Retinal pigment epithelial cell (primary cell): ENCODE measurements around the gene LHB.

Experiments
- DNase-seq: peaks from one replicate; pipeline ENCODE4 v3.0.0-alpha.2; 2010; ENCODE audit warnings: low read depth
- H3K4me3 ChIP-seq: 2 replicates; pipeline ENCODE4 v1.5.1; 2011; ENCODE audit warnings: mild to moderate bottlenecking, low read length, control low read depth, moderate library complexity
- CTCF ChIP-seq: conservative IDR thresholded peaks from 2 replicates; pipeline ENCODE4 v1.5.1; 2011; ENCODE audit warnings: low read depth, low read length, control low read depth, inconsistent platforms

Gene LHB

GRCh38 chr19:48988286-48988685 is 28.6 kb downstream of the LHB start:
- no peak for DNase-seq
- no peak overlapping the region for H3K4me3 ChIP-seq
- TF ChIP-seq CTCF, result no peak

GRCh38 chr19:48987323-48987722 is 29.6 kb downstream of the LHB start:
- peak; percentile 7 for TF ChIP-seq CTCF
- H3K4me3 ChIP-seq, result no peak overlapping the region
- DNase-seq, result no peak

GRCh38 chr19:48986211-48986610 is 30.7 kb downstream of the LHB start:
- TF ChIP-seq CTCF, result no peak
- no peak overlapping the region for H3K4me3 ChIP-seq
- DNase-seq, result no peak

- H3K4me3 ChIP-seq, result no peak overlapping the region
- DNase-seq, result no peak
- TF ChIP-seq CTCF, result no peak
Observed at GRCh38 chr19:48985711-48986110, 31.2 kb downstream of the LHB start.

- TF ChIP-seq CTCF, result no peak
- no peak overlapping the region for H3K4me3 ChIP-seq
- no peak for DNase-seq
Observed at GRCh38 chr19:48982280-48982679, 34.6 kb downstream of the LHB start.

GRCh38 chr19:48977061-48977460 is 39.8 kb downstream of the LHB start:
- no peak for TF ChIP-seq CTCF
- DNase-seq, result no peak
- no peak overlapping the region for H3K4me3 ChIP-seq

- no peak for TF ChIP-seq CTCF
- H3K4me3 ChIP-seq, result no peak overlapping the region
- no peak for DNase-seq
Observed at GRCh38 chr19:48975947-48976847, 40.7 kb downstream of the LHB start.
